DOHH2 (cell line): ENCODE results near the gene PPP1R26.

Experiments
- EZH2phosphoT487 ChIP-seq: fragments of 200-600 bp; sonication (generic); IDR thresholded peaks from 2 replicates; pipeline ENCODE4 v1.6.1; 2017; ENCODE audit warnings: borderline replicate concordance, mild to moderate bottlenecking, antibody characterized with exemption, low read length, moderate library complexity, mixed read lengths
- TF ChIP-seq, protein P1 (sequence below): fragments of 200-600 bp; sonication (generic); IDR thresholded peaks from one replicate; pipeline ENCODE4 v1.5.1; 2014; ENCODE audit warnings: antibody characterized with exemption, mild to moderate bottlenecking, low read depth, low read length; ENCODE audit not compliant: poor library complexity, severe bottlenecking

DNA sequence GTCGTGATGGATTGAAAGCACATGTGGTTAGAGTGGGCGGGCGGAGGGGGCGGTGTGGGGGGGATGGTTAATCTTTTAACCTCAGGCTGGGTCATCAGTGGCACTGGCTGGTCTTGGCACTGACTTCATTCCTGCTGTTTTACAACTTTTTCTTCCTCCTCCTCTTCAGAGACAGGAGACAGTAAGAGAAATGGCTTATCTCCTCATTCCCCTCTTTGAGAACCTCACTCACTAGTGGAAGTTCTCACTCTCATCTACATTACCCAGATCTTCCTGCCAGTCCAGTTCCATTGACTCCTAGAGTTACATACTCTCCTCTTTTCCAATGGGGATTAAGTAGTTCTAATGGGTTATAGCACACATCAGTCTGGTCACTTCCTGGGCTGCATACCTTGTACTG is 42.3 kb upstream of the PPP1R26 start:
- TF ChIP-seq, protein P1, sequence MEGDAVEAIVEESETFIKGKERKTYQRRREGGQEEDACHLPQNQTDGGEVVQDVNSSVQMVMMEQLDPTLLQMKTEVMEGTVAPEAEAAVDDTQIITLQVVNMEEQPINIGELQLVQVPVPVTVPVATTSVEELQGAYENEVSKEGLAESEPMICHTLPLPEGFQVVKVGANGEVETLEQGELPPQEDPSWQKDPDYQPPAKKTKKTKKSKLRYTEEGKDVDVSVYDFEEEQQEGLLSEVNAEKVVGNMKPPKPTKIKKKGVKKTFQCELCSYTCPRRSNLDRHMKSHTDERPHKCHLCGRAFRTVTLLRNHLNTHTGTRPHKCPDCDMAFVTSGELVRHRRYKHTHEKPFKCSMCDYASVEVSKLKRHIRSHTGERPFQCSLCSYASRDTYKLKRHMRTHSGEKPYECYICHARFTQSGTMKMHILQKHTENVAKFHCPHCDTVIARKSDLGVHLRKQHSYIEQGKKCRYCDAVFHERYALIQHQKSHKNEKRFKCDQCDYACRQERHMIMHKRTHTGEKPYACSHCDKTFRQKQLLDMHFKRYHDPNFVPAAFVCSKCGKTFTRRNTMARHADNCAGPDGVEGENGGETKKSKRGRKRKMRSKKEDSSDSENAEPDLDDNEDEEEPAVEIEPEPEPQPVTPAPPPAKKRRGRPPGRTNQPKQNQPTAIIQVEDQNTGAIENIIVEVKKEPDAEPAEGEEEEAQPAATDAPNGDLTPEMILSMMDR, result no peak
- TF ChIP-seq EZH2phosphoT487, result no peak
